IPS-NIHi7 (cell line): ENCODE results near the gene RASL10B.

Experiments used
- DNase-seq: peaks from one replicate; pipeline ENCODE4 v3.0.0; 2012; ENCODE audit warnings: mixed read lengths; ENCODE audit errors: extremely low spot score

The RASL10B gene

DNA sequence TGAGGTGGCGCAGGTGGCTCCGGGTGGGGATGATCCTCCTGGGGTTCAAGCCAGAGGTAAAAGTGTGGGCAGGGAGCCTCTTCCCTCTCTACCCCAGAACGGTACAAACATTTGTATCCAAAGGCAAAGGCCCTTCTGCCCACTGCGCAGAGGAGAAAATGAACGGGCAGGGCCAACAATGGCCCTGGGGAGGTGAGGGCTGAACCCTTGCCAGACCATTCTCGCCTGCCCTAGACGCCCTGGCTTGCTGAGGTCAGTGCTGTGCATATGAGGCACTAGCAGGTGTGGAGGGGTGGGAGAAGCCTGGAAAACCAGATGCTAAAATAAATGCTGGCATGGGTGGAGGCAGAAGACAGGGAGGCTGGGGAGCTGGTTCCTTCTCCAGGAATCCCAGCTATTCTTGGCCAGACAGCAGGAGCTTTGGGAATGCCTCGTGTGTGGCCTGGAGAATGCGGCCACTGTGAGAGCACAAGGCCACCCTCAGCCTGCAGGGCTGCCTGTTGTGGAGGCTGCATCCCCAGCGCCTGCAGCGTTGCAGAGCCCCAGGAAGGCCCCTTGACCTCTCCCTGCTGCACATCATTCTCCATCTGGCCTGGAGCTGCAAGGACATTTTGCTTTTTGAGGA lies 33.8 kb downstream of the RASL10B start:
- no peak for DNase-seq

DNA sequence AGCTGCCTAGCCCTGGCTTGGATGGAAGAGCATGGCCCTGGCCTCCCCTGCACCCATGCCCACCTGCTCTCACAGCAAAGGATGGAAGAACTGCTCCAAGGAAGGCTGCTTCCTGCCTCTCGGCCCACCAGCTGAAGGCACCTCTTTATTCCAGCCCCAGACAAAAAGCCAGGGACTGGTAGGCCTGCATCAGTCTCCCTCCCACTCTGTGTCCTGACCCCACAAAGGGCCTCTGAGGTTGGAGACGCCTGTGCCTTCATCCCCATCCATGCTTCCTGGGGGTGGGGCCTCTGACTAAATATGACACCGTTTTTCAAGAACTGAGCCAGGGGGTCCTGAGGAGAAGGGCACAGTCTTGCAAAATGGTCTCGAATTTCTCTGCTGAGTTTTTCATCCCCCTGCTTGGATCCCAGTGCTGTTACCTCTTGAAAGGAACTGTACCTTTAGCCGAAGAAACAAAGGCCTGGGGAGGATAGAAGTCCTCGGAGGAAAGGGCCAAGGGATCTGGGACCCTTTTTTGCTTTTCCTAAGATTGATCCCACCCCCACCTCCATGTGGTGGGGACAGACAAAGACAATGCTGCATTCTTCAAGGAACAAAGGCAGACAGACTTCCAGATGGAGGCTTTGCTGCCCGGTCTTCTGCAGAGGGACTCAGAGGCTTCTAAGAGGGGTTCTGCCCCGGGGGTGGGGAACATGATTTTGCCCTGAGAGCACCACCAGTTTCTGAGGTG lies 34.5 kb downstream of the RASL10B start:
- no peak for DNase-seq

DNA sequence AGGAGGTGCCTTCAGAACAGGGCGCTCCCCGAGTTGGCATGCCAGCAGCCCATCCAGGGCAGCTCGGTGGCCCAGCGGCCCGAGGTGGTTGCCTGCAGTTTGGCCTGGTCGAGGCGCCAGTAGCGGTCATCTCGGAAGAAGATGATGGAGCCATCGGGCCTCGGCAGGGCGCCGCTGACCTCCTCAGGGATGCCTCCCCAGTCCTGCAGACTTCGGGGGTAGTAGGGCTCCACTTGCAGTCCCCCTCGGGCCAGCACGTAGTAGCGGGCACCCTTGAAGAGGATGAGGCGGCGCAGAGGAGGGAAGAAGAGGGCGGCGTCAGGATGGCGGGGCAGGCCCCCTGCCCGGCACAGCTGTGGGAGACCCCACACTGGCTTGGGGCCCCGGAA lies 35.0 kb downstream of the RASL10B start:
- no peak for DNase-seq

DNA sequence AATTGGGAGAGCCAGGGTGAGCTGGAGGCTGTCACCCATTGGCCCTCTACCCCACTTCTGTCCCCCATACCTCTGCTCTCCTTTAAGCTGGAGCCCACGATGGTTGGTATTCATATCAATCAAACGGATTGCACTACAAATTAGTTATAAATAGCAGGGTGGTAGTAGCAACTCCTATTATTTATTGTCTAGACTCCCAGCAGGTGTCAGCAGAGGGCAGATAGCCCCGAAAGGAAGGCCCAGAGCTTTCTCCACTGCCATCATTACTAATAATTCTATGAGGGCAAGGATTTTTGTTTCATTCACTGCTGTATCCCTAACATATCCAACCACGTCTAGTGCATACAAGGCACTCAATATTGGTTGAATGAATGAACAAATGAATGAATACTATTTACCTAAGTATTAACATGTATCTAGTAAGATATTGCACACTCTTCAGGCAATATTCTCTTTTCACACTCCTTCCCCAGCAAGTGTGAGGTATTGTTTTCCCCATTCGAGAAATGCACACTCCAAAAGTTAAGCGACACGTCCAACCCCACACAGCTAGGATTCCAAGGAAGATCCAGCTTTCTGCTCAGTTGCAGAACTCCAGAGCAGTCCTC lies 35.6 kb downstream of the RASL10B start:
- DNase-seq, result no peak

DNA sequence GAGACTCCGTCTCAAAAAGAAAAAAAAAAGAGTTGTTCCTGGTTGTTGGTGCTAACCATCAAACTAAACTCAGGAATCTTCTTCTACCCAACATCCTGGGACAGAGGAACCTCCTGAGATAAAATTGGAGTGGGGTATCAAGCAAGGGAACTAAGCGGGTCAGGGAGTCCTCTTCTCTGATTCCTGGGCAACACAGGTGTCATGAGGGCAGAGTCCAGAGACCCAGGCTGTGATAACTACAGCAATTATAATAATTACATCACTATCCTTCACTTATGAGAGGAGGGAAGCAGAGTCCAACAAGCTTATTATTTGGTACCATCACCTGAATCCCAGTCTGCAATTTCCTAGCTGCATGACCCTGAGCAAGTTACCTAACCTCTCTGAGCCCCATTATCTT lies 37.4 kb downstream of the RASL10B start:
- no peak for DNase-seq

DNA sequence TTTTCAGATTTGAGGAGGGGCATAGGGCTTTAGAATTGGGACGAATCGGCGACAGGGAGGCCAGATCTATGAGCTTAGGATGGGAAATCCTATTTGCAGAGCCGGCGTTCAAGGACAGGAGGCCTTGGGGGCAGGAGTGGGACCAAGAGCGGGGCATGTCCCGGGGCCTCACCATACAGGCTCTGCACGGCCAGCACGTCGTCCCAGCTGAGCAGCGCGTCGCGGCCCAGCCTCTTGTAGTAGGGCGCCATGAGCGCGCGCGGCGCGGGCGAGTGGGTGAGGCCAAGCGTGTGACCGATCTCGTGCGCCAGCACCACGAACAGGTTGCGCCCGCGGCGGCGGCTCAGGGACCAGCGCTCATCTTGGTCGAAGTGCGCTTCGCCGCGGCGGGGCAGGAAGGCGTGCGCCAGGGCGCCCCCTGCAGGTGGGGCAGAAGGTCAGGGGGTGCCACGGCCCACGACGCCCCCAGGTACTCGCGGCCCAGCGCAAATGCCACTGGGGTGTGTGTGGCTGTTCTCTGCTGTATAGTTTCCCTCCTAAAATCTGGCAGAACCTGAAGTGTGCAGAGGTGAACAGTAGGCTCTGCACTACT lies 38.6 kb downstream of the RASL10B start:
- DNase-seq, result no peak

DNA sequence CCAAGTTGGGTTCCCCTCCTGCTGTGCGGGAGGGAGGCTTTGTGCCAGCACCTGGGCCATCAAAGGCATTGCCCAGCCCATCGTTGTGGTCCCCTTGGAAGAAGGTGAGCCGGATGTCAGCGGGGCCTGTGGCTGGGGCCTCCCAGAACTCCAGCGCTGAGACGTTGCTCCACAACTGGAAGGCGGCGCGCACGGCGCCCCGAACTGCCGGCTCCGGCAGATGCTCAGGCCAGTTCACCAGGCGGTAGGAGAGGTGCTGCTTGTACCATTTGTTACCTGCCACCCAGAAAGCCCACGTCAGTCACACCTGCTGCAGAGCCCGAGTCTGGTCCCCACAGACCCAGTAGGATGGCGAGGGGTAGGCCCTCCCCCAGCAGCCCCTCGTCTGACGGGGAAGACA lies 41.7 kb downstream of the RASL10B start:
- DNase-seq, result no peak

DNA sequence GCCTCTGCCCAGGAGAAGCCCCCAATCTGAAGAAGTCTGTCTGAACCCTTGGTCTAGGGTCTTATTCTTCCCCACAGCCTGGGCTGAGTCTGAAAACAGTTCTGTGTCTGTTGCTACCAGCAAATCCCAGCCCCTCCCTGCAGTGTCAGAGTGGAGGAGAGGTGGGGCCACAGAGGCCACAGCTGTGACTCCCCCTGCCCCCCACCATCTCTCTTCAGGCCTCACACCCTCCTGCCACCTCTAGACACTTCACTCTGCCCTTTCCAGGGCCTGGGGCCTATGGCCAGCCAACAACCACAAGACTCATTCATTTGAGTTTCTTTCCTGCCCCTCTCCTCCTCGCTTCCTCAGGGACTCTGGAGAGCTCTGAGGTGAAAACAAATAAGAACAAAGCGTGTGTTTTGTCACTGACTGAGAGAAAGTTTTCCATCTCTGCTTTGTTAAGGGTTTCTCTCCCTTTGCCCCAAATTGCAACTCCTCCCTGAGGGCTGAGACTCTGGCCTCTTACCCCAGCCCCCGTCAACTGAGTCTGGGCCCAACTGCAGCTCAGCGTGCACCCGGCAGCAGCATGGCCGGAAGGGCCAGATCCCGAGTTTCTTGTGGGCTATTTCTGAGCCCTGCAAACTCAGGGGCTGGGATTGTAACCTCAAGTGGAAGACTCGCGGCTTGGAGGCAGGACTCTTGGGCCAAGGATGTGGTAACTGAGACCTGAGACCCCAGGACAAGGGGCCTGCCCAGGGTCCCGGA lies 42.4 kb downstream of the RASL10B start:
- no peak for DNase-seq

DNA sequence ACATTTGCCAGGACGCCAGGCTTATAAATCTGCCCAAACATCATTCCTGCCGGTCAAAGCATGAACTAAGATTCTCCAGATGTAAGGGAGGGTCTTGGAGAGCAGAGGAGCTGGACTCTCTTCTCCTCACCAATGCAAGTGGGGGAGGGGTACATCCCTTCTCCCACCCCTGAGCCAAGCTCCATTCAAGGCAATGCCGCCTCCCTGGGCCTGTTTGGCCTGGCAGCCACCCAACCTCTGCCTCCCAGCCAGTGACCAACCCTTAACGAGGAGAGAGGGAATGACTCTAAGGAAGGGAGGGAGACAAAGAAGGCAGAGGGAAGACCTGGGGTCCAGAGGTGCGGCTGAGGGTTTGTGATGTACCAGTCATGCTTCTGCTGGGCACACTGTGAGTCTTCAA lies 43.1 kb downstream of the RASL10B start:
- DNase-seq, result no peak

DNA sequence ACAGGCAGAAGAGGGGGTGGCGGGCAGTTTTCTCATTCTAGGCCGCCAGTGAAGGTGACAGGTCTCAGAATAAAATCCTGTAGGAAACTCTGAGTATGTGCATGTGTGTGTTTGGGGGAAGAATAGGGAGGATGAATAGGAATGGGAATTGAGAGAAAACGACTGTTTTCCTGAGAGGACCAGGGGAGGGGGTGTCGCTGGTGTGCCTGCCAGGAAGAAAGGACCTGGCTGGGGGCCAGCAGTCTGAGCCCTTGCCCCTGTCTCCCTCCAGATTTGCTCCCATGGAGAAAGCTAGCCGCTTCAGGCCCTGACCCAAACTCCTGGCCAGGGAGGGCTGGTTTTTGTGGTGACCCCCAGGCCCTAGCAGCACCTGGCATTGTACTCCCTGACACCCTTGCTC lies 43.6 kb downstream of the RASL10B start:
- DNase-seq, result no peak

DNA sequence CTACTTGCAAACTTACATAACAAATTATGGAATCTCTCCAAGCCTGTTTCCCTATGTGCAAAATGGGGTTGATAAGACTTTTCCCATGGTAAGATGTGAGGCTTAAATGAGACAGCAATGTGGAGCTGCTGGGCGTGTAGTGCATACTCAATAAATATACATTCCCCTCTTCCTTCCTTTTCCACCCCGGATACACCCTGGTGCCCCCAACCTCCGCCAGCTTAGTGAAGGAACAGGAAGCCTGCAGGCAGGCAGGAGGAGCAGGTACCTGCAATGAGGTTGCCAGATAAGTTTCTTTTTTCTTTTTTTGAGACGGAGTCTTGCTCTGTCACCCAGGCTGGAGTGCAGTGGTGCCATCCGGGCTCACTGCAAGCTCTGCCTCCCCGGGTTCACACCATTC lies 44.1 kb downstream of the RASL10B start:
- no peak for DNase-seq

DNA sequence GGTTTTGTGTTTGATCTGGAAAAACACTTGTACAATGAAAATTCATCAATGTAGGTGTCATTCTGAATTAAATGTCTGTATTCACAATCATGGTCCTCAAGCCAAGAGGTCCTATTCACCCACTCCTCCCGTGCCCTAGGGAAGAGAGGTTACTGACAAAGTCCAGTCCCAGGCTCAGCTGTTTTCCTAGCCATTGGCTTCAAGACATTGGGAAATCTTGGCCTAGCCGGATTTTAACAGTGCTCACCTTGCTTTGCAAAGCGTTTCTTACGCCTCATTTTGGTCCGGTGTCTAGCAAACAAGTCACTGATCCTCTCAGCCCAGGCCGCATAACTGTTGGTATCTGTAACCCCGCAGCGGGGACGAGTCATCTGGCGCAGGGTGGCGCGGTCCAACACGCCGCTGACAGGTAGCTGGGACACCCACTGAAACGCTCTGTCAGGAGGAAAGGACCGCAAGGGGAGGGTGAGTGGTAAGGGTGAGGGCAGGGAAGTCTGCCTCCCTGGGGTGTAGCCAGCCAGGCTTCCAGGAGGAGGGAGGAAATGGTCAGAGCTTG lies 47.3 kb downstream of the RASL10B start:
- no peak for DNase-seq

DNA sequence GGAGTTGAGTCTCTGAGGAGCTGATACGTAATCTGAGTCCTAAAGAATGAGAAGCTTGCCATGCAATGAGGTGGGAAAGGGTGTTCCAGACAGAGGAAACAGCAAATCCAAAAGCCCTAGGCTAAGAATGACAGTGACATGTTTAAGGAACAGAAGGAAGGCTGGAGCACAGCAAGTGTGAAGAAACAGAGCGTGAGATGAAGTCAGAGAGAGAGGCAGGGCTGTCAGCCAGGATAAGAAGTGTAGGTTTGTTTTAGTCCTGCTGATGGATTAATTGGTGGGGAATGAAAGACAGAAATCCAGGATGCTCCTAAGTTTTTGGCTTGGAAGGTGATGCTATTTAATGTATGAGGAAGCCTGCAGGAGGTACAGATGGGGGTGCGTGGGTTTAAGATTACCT lies 49.5 kb downstream of the RASL10B start:
- DNase-seq, result no peak

DNA sequence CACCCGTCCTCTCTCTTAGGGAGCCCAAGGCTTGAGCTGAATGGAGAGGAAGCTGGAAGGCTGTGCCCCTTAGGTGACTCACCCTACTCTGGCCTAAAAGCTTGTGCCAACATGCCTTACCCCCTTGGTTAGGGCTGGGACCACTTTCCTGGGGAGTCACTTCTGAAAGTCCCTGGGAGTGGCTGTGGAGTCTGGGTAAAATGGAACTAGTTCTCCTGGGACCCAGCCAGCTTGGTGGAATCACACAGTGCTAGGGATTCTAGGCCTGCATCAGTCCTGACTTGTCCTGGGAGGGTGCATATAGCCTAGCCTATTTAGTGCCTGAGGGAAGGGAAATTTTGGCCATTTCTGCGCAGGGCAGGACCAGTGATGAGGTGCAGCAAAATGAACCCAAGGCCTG lies 53.5 kb downstream of the RASL10B start:
- no peak for DNase-seq

DNA sequence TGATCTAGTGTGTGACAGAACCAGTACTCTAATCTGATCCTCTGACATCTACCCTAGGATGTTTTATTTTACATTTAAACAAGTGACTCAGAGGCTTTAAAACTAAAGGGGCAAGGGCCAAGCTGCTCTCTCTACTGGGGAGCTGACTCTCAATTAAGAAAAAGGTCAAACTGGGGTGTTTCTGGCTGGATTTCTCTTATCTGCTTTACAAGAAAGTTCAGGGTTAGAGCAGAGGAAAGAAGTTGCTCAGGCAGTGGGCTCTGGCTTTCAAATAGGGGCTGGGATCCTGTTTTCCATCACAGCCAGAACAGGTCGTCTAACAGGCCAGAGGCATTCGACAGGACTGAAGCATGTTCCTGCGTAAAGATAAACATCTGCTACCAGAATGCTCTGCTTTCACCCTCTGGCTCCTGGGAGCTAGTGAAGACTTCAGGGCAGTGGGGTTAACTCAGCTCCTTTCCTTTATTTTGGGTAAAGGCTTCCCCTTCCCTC lies 55.5 kb downstream of the RASL10B start:
- no peak for DNase-seq

DNA sequence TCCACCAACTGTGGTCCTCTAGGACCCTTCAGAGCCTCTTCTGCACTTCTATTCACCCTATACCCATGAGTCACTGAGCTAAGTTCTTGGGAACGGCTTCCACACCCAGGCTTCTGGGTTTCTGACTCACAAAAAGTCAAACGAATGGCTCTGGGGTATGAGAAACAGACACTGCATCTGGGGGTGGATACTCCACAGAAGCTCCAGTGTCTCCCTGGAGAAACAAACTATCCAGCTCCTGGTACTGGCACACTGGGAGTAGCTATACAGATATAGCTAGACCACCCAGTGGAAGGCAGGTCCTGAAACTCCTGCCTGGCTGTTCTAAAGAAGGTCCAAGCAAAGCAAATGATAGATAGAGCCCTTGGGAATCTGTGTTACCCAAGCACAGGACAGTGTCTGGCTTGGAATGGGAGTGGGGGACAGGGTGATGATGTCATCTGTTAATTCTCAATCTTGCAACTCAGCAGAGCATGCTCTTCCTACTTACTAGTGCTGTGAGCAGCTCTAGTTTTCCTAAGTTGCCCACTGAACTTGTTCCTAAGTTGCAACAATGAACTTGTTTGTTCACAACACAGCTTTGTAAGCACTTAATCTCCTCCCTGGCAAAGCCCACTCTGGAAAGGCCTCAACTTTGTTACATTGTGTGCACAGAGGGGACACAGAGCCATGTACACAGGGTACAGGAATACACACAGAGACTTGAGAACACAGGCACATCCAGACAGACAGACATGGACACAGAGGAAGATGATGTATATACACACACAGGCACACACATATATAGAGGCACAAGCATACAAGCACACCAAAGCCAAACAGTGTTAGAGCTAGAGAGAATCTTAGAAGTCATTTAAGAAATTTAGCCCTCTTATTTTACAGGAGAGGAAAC lies 57.3 kb downstream of the RASL10B start:
- no peak for DNase-seq

DNA sequence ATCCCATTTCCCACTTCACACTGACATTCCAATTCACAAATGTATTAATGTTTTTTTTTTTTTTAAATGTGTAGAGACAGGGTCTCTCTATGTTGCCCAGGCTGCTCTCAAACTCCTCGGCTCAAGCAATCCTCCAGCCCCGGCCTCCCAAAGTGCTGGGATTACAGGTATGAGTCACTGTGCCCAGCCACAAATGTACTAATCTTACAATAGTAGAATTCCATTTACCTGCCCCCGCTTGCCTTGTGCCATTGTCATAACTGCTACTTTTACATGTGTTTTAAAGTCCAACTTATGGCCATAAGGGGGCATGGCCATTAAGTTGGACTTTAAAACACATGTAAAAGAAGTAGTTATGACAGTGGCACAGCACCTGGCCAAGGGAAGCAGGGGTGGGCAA lies 59.4 kb downstream of the RASL10B start:
- no peak for DNase-seq

DNA sequence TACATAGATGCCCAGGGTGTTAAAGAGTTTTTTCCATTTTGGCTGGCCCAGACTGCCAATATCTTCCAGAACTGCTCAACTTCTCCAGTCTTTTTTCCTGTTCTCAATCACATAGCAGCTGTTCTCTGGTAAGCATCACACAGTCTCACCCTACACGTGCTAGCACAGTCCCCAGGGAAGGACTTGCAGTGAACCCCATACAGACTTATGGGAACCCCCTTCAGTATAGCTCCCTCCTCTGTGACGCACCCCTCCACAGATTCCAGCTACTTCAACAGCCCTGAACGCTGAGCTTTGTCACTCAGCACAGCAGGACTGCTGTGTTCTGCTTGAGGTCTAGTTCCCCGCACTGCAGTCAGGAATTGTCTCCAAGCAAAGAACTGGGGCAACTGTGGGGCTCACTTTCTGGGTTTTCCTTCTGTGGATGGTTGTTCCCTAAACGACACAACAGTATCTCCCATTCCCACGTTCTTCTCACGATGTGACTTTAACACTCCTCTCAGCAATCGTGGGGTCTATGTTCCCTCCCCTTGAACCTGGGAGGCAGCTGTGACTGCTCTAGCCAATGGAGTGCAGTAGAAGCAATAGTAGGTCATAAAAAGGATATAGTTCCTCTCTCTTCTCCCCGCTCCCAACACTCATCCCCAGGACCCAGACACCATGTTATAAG lies 60.4 kb downstream of the RASL10B start:
- DNase-seq, result no peak
